NCI-H1930 (cell line): ENCODE results near the gene EMID1.

Source experiments
- DNase-seq, 2 experiments: peaks; one replicate each; lab custom pipeline; 2025; lab: John Stamatoyannopoulos, UW

EMID1 gene

DNA sequence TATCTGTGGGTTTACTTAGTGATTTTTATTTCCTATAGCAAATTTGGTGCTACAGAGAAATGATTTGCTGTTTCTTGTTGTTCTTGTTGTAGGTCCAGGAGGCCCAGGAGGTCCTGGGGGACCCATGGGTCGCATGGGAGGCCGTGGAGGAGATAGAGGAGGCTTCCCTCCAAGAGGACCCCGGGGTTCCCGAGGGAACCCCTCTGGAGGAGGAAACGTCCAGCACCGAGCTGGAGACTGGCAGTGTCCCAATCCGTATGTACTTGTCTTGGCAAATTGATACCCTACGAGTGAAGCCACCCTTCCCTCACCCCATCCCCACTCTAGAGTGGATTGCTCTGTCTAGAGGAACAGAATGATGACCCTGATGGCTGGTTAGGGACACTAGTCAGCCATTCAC, 92.9 kb downstream of the EMID1 start:
- no peak for DNase-seq

DNA sequence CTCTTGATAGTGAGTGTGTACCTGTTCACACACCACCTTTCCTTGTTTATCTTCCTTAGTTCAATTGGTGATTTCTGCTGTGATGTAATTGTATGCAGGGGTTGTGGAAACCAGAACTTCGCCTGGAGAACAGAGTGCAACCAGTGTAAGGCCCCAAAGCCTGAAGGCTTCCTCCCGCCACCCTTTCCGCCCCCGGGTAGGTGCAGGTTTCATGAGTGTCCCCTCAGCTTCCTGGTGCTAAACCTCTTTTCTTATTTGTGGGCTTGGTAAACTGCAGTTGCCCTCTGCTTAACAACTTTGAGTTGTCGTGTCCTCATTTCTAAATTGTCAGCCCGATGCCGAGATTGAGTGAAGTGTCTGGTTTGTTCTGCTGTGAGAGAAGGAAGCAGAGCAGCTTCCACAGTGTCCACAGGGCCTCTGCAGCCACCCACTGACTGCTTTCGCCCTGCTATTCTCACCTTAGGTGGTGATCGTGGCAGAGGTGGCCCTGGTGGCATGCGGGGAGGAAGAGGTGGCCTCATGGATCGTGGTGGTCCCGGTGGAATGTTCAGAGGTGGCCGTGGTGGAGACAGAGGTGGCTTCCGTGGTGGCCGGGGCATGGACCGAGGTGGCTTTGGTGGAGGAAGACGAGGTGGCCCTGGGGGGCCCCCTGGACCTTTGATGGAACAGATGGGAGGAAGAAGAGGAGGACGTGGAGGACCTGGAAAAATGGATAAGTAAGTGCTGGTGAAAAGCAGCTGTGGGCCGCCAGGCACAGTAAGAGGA, 93.6 kb downstream of the EMID1 start:
- no peak for DNase-seq

DNA sequence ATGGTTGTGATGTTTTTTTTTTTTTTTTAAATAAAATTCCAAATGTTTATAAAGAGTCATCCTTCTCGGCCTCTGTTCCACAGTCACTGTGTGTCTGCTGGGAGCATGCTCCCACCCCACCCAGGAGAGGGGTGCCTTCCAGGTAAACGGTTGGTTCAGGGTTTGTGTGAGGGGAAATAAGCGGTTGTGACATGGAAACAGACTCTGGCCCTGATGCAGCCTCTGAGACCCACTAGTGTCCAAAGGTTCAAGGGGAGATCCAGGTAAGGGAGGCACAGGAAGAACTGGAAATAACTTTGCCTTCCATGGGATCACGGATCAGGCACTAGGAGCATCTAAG, 94.7 kb downstream of the EMID1 start:
- DNase-seq, result no peak

DNA sequence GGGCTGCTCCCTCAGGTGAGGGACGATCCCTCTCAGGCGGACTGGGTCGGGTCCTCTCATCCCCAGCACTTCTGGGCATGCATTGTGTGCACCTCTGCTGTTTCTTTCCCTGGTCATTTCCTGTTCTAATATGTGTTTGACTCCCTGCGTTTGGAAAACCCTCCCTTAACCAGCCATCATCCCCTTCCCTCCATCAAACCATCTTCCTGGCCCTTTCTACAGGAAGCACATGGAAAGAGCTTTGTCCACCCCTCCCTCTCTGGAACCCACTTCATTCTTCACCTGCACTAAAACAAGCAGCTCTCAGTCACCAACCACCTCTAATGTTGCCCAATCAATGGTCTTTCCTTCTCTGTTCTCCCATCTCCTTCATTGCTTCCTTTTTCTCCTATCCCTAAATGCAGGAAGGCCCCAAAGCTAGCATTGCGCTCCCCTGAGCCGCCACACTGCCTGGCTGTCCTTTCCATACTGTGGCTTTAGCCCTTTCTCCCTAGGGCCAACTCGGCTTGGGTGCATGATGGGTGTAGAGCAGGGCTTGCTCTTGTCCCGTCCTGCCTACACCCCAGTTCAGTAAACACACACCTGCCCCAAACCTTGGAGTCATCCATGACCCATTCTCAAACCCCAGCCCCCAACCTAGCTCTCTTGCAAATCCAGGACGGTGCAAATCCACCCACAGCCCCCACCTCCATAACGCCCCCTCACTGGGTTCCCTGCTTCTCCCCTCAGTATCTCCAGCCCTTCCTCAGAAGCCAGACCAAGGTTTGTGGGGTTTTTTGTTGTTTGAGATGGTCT, 95.3 kb downstream of the EMID1 start:
- no peak for DNase-seq

DNA sequence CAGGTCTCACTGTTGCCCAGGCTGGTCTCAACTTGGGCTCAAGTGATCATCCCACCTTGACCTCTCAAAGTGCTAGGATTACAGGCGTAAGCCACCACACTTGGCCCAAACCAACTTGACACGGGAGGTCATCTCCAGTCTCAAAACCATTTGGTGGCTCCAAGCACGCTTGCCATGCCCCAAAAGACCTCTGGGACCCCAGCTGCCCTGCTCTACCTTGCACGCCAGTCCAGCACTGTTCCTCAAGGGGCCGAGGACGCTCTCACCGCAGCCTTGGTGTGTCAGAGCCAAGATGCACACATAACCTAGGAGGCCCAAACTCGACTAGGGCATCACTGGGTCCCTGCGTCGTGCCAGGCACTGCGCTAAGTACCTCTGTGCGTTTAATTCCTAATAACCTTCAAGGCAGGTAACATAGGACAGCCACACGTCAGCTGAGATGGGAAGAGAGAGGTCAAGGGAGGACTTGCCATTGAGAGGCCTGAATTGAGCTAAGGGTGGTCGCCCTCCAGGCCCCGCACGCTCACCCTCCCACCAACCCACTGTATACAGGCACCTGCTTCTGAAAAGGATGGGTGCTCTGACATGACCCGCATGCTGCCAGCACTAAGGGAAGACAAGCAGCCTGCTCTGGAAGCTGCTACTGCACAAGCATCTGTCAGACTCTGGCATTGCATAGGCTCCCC, 96.2 kb downstream of the EMID1 start:
- no peak for DNase-seq

DNA sequence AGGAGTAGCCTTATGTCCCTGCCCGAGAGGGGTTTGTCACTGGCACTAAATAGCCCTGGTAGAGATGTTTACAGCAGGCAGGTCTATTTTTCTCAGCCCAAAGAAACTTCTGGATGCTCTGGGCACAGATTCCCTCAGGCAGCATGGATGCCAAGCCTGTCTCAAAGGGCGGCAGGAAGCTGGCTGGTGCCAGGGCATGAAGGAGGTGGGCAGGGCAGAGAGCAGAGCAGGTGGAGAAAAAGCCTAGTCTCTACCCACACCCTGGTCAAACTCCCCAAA, 96.6 kb downstream of the EMID1 start:
- no peak for DNase-seq

DNA sequence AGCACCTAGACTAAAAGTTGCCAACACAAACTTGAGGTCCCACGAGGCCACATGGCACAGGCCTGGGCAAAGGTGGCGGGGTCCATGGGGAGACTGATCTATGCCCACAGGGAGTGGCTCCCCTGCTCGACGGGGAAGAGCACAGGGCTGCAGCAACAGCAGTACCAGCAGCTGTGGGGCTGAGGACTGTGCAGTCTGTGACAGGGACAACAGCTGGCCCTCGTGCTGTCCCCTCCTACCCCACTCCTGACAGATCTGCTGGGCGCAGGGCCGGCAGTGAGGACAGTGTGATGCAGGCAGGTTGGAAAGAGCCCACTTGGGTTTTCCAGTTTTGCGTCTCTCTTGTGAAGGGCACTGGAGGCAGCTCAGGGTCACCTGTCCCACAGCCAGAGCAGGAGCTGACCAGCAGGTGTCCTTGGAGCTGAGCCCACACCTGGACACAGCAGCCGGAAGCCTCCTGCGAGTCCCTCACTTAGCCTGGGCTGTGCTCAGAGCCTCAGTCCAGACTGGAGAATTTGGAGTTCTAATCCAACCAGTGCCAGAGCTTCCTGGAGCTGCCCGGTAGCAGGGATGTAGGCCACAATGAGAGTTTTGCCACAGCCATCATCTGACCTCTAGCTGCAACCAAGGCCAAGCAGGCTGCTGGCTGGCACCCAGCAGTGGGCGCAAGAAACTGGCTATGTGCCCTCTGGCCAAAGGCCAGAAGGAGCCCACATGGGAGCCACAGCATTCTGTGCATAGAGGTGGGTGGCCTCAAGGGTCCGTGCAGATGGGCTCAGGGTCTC, 97.2 kb downstream of the EMID1 start:
- DNase-seq, result no peak

DNA sequence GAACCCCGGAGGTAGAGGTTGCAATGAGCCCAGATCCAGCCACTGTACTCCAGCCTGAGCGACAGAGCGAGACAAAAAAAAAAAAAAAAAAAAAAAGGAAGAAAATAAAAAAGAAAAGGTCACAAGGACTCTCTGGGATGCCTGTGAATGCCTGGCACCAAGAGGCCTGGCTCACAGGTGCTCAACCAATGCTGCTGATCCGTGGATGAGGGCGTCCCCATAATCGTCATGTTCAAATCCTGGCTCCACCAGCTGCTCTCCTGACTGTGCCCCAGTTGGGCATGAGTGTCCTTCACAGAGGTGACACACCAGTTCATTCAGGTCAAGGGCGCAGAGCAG, 100.1 kb downstream of the EMID1 start:
- DNase-seq, result no peak

DNA sequence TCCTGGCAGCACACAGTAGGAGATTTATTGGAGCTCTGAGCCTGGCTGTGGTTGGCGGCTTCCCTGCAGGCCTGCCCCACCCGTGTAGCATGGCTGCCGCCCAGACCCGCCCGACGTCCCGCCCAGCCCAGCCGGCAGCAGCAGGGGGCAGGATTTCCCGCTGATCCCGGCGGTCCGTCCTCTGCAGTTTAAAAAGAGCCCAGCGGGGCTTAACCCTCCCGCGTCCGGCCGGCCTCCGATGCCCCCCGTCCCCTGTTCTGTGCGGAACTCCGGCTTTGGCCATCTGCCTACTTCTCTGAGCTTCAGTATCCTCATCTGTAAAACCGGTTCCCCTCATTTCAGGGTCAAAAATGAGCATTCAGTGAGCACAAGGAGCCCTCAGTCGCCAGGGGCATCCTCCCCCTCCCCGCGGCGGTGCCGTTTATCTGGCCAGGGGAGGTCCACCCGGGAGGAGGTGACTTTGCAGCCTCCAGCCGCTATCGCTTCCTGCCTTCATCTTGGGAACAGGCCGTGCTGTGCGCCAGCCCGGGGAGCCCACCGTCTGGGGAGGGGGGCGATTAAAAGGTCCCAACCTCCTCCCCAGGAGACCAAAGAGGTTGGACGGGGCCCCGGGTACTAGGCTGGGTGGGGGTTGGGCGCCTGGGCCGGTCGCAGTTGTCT, 100.6 kb downstream of the EMID1 start, which contains the start of gene GAS2L1:
GAS2L1 (plus strand) TSS at position 476 of the 660 bp plus-strand sequence. CDS start 1,456 bp downstream, outside the sequence.
- DNase-seq, result peak; percentile 55

DNA sequence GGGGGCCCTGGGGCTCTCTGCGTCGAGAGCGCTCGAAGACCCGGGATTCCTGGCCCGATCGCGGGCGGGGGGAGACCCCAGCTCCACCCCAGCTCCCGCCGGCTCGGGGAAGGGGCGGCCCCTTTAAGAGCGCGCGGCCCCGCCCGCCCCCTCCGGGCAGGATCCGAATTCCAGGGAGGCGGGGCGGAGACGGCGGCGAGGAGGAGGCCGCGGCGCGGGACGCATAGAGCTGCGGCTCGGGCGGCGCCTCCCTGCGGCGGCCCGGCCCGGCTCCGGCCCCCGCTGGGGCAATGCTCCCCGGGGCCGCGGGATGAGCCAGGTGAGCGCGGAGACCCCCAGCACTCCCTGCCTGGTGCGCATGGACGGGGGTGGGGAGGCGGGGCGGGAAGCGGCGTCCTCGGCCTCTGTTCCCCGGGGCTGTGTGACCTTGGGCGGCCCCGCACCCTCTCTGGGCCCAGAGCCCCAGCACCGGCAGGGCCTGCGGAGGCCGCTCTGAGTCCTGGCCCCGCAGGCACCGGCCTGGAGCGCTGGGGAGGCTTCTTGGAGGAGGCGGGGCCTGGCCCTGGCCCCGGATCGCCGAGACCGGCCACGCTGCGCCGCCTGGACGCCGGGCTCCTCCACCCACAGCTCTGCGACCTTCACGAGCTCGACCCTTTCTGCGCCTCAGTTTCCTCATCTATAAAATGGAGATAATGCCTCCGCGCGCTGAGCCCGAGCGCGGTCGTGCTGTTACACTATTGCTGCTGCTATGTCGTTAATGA, 101.3 kb downstream of the EMID1 start:
- DNase-seq, result peak; percentile 68 to 81

DNA sequence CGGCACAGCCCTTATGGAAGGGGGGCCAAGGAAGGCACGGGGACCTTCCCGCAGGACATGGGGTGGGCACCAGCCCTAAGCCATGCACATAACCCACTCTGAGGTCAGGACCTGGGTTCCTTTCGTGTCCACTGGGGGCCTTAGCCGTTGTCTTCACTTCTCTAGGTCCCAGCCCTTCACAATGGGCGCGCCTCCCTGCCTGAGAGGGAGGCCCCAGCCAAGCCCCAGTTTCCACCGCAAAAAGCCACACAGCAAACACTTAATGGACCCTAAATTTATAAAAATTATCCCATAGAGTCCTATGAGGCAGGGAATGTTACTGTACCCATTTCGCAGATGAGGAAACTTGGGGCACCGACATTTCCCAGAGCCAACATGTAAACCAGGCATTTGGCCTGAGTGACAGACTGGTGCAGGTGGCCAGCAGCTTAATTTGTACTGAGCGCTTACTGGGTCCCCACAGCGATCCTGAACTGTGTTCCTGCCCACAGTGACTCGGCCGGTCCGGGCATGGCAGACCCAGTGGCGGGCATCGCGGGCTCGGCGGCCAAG, 102.0 kb downstream of the EMID1 start:
- no peak for DNase-seq

DNA sequence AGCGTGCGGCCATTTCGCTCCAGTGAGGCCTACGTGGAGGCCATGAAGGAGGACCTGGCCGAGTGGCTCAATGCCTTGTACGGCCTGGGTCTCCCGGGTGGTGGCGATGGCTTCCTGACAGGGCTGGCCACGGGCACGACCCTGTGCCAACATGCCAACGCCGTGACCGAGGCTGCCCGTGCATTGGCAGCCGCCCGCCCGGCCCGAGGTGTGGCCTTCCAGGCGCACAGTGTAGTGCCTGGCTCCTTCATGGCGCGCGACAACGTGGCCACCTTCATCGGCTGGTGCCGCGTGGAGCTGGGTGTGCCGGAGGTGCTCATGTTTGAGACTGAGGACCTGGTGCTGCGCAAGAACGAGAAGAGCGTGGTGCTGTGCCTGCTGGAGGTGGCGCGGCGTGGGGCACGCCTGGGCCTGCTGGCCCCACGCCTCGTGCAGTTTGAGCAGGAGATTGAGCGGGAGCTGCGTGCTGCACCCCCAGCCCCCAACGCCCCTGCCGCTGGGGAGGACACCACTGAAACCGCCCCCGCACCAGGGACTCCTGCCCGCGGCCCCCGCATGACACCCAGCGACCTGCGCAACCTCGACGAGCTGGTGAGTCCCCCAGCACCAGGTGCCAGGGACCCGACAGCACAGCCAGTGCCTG, 102.6 kb downstream of the EMID1 start:
- no peak for DNase-seq

DNA sequence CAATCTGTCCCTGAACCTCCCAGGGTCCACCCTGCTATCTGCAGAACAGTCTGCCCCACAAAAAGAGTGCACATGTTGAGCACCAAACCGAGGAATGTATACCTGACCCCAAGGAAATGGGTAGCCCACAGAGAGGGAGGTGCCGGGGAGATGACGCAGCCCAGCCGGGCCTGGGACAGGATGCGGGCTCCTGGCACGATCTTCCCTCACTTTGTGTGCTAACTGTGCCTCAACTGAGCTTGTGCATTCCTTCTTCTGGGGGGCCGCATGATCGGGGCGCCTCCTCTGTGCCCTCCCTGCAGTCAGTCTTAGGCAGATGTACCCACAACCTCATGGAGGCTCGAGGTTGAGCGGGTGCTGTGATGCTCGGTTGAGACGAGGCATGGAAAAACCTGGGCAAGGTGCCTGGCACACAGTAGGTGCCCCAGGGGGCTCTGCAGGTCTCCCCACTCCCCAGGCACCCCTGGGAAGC, 103.1 kb downstream of the EMID1 start:
- no peak for DNase-seq
